NT2/D1 (cell line): ENCODE data around the gene SLC25A21.

Experiments used
- SUZ12 ChIP-seq: IDR thresholded peaks from 2 replicates; pipeline ENCODE4 v1.6.1; 2011; ENCODE audit not compliant: insufficient read length, insufficient read depth; ENCODE audit errors: extremely low read depth
- YY1 ChIP-seq: IDR thresholded peaks from 2 replicates; pipeline ENCODE4 v1.6.1; 2011; ENCODE audit not compliant: insufficient read length, insufficient read depth
- ZNF274 ChIP-seq: IDR thresholded peaks from 2 replicates; pipeline ENCODE4 v1.6.1; 2011; ENCODE audit warnings: mild to moderate bottlenecking, low read depth, low read length

GRCh38 chr14:37082449-37082848 is 90.0 kb downstream of the SLC25A21 start:
- no peak for TF ChIP-seq ZNF274
- no peak for TF ChIP-seq YY1
- TF ChIP-seq SUZ12 = no peak
